Erythroblast (primary cell): Measurements from ENCODE around the gene CACTIN.

Experiments used
- GATA1 ChIP-seq: IDR thresholded peaks from 2 replicates; pipeline ENCODE4 v1.6.1; 2011; ENCODE audit warnings: low read depth, mild to moderate bottlenecking, control low read depth, low read length, moderate library complexity
- POLR2A ChIP-seq: IDR thresholded peaks from 2 replicates; pipeline ENCODE4 v1.6.1; 2011; ENCODE audit warnings: mild to moderate bottlenecking, low read length

DNA sequence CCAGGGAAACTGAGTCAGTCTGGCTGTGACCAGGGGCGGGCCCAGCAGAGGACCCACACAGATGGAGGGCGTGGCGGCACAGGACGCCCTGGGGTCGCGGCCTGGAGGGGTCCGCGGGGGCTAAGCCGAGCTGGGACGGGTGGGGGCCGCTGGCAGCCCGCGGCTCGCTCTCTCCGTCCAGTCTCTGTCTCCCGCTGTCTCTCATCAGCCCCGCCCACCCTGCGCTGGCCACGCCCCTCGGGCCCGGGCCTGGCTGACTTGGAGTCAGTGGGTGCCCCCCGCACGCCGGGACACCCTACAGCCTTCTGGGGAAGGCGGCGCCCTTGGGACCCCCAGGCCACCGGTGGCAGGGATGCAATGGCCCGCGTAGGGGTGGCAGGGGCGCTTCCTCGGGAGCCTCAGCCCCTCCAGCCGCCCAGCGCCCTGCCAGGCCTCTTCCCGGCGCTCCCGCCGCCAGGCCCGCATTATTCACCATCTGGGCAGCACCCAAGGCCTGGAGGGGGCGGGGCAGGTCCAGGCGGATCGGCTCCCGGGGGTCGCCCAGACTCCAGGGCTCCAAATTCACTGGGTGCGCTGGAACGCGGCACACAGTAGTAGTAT is 19.8 kb downstream of the CACTIN start, which contains the start of gene TBXA2R:
- TF ChIP-seq POLR2A (no peak), GATA1 (no peak)
